Measurements from ENCODE around the gene ANO2.

- TF ChIP-seq RAD21 (conservative IDR thresholded peaks at IDR 0.05) (no peak), EZH2 (IDR thresholded peaks at IDR 0.05; ENCODE audit: borderline replicate concordance, insufficient read depth, low read length, poor library complexity, severe bottlenecking) (no peak), CTCF (IDR thresholded peaks at IDR 0.05; ENCODE audit: poor library complexity, severe bottlenecking) (no peak), MXI1 (conservative IDR thresholded peaks at IDR 0.05; ENCODE audit: poor library complexity, severe bottlenecking) (no peak), POLR2AphosphoS5 (IDR thresholded peaks at IDR 0.05) (no peak), REST (IDR thresholded peaks at IDR 0.05; ENCODE audit: borderline replicate concordance) (no peak), TAF1 (IDR thresholded peaks at IDR 0.05; ENCODE audit: low read depth) (no peak)
Measured at GRCh38 chr12:5884285-5884684, 60.8 kb downstream of the ANO2 start.

Measured in neural cell (in vitro differentiated cells).